ENCODE results near the gene FOXD3.

- TF ChIP-seq CTCF (conservative IDR thresholded peaks at IDR 0.05; ENCODE audit: low read depth in 2 of 2) (no peak), ETS1 (IDR thresholded peaks at IDR 0.05) (no peak)
These were observed 21.6 kb downstream of the FOXD3 start for GRCh38 chr1:63343922-63344321.
